Breast epithelium (tissue), 3 donors: Measurements from ENCODE around the gene CHCHD6.

ENCODE experiments used
- POLR2A ChIP-seq: fragments of 450-650 bp; IDR thresholded peaks from one replicate; pipeline ENCODE4 v1.6.1; 2016; ENCODE audit warnings: antibody characterized with exemption, mild to moderate bottlenecking, moderate library complexity
- TF ChIP-seq, protein P1 (sequence below), 3 donors: fragments of 450-650 bp; IDR thresholded peaks; one replicate each; pipeline ENCODE4 v1.5.1; 2016 to 2017; ENCODE audit warnings: antibody characterized with exemption in 3 of 3, mild to moderate bottlenecking in 3 of 3, moderate library complexity in 3 of 3

DNA sequence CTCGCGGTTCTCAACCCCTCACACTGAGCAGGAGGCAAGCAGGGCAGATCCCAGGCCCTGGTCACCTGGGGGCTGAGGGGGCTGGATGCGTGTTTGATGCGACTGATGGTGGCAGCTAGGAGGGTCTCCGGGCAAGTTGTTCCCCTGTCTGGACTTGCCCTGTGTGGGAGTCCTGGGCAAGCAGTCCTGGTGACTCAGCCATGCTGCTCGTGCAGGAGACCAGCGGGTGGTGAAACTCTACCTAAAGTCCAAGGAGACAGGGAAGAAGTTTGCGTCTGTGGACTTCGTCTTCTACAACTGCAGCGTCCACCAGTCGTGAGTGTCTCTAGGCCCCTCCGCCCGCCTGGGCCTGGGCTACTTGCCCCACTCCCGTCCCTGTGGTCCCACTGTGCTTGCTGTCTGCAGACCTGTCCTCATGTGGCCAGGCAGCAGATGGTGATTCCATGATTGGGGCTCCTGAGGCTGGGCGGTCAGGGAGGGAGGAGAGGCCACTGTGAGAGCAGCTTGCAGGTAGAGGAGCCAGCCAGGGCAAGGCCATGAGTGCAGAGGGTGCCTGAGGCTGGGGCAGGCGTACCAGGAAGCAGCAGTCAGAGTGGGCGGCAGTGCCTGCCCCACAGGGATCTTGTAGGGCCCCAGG lies 301.9 kb downstream of the CHCHD6 start:
- TF ChIP-seq, protein P1, sequence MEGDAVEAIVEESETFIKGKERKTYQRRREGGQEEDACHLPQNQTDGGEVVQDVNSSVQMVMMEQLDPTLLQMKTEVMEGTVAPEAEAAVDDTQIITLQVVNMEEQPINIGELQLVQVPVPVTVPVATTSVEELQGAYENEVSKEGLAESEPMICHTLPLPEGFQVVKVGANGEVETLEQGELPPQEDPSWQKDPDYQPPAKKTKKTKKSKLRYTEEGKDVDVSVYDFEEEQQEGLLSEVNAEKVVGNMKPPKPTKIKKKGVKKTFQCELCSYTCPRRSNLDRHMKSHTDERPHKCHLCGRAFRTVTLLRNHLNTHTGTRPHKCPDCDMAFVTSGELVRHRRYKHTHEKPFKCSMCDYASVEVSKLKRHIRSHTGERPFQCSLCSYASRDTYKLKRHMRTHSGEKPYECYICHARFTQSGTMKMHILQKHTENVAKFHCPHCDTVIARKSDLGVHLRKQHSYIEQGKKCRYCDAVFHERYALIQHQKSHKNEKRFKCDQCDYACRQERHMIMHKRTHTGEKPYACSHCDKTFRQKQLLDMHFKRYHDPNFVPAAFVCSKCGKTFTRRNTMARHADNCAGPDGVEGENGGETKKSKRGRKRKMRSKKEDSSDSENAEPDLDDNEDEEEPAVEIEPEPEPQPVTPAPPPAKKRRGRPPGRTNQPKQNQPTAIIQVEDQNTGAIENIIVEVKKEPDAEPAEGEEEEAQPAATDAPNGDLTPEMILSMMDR (IDR thresholded peaks at IDR 0.05): no peak
- TF ChIP-seq POLR2A: no peak
